K562 (cell line): Measurements from ENCODE around the gene DRICH1. TPM values are rescaled to one million over a fixed set of nuclear protein-coding genes. Genes with fewer than 3 reads are reported as not detected.

Experiments
- ELF1 ChIP-seq: fragments of 200-800 bp; sonication (Bioruptor generic); IDR thresholded peaks from 2 replicates; pipeline ENCODE4 v1.6.1; 2016; ENCODE audit warnings: missing genetic modification characterization, missing compliant biosample characterization
- FOXM1 ChIP-seq, 2 experiments: fragments of 450-650 bp in 1 of 2; sonication (generic) in 1 of 2; formaldehyde crosslinking in 1 of 2; IDR thresholded peaks; 2 replicates each; pipeline versions ENCODE4 v1.6.1 to v1.9.0; 2017 to 2022; ENCODE audit warnings: low read depth in 2 of 2, mild to moderate bottlenecking in 2 of 2, missing genetic modification reagents in 1 of 2, moderate library complexity in 1 of 2
- KHSRP ChIP-seq: fragments of 450-650 bp; IDR thresholded peaks from 2 replicates; pipeline ENCODE4 v1.6.1; 2017
- MAFF ChIP-seq: IDR thresholded peaks from 2 replicates; pipeline ENCODE4 v1.6.1; 2012; ENCODE audit warnings: low read length, improper control_type of control experiment
- NFYB ChIP-seq: IDR thresholded peaks from 2 replicates; pipeline ENCODE4 v1.6.1; 2011; ENCODE audit warnings: mild to moderate bottlenecking, moderate library complexity; ENCODE audit not compliant: insufficient read length; ENCODE audit errors: extremely low read depth
- NR4A1 ChIP-seq, 2 experiments: fragments of 250-450 bp in 1 of 2; fragments of 450-650 bp in 1 of 2; sonication (Bioruptor Pico) in 1 of 2; IDR thresholded peaks; 2 replicates each; pipeline versions ENCODE4 v1.4.0 to v1.6.1; 2016 to 2020; ENCODE audit warnings: mild to moderate bottlenecking in 2 of 2, missing compliant biosample characterization in 1 of 2, missing genetic modification characterization in 1 of 2, moderate library complexity in 1 of 2
- NUFIP1 ChIP-seq: fragments of 450-650 bp; IDR thresholded peaks from 2 replicates; pipeline ENCODE4 v1.6.1; 2018; ENCODE audit not compliant: partially characterized antibody
- TBP ChIP-seq: optimal IDR thresholded peaks from 2 replicates; pipeline ENCODE3; 2011; ENCODE audit warnings: low read depth, low read length, improper control_type of control experiment
- ZBTB40 ChIP-seq, 2 experiments: fragments of 450-650 bp in 1 of 2; sonication (generic) in 1 of 2; formaldehyde crosslinking in 1 of 2; IDR thresholded peaks; 2 replicates each; pipeline versions ENCODE4 v1.7.1 to v1.9.0; 2016 to 2022; ENCODE audit warnings: inconsistent platforms in 1 of 2, mild to moderate bottlenecking in 1 of 2, missing genetic modification reagents in 1 of 2
- ZNF3 ChIP-seq: fragments of 250-450 bp; sonication (Bioruptor Pico); IDR thresholded peaks from 2 replicates; pipeline ENCODE4 v1.5.0; 2021; ENCODE audit warnings: mild to moderate bottlenecking, moderate library complexity
- ZNF830 ChIP-seq: fragments of 250-450 bp; sonication (Bioruptor Pico); IDR thresholded peaks from 2 replicates; pipeline ENCODE4 v1.5.0; 2021; ENCODE audit warnings: mild to moderate bottlenecking
- polyA plus RNA-seq, 8 experiments: library from polyadenylated mRNA; depleted of rRNA in 4 of 8; stranded (reverse) in 5 of 8; unstranded in 3 of 8; fragments of >200 nt; fragmentation: Nextera tagmentation in 2 of 8; fragmentation: Illumina TruSeq in 1 of 8; extraction: Ambion mirVana in 2 of 8; extraction: Trizol in 1 of 8; gene quantifications; 2 replicates each; pipeline versions ENCODE4 v1.2.1 to v1.2.3, GENCODE V29; 2011 to 2014; ENCODE audit warnings: inconsistent platforms in 1 of 8, missing spikeins in 1 of 8
- total RNA-seq, 7 experiments: library from RNA; depleted of rRNA in 6 of 7; stranded (reverse); fragments of >200 nt in 6 of 7; fragmentation: Illumina TruSeq in 2 of 7; extraction: Trizol in 2 of 7; gene quantifications; 2 replicates each; pipeline versions ENCODE4 v1.2.1 to v1.2.3, GENCODE V29; 2011 to 2021; ENCODE audit warnings: low replicate concordance in 1 of 7

DRICH1 gene
- total and polyA plus RNA-seq, 9 of the 15 experiments (the other 6 are each of a cell fraction or from before 2014, with no cell fraction given): 0.07 to 0.36 (median 0.14) TPM; not detected in 2

- TF ChIP-seq ZBTB40 (IDR thresholded peaks at IDR 0.05) (no peak), ZBTB40 (CRISPR knock-in tag; IDR thresholded peaks at IDR 0.05) (no peak), NFYB (no peak), ZNF830 (CRISPR knock-in tag) (no peak), NR4A1 (CRISPR knock-in tag; IDR thresholded peaks at IDR 0.05) (no peak), NR4A1 (tag; IDR thresholded peaks at IDR 0.05) (no peak), TBP (no peak), FOXM1 (IDR thresholded peaks at IDR 0.05; ENCODE audit: low read depth) (no peak), FOXM1 (CRISPR knock-in tag; IDR thresholded peaks at IDR 0.05; ENCODE audit: low read depth) (no peak), MAFF (no peak), ZNF3 (no peak), ELF1 (tag) (no peak), NUFIP1 (no peak), KHSRP (no peak)
Measured at GRCh38 chr22:23603266-23603665, 28.9 kb downstream of the DRICH1 start (continued).
